ENCODE data around the gene PGAM2.

DNA sequence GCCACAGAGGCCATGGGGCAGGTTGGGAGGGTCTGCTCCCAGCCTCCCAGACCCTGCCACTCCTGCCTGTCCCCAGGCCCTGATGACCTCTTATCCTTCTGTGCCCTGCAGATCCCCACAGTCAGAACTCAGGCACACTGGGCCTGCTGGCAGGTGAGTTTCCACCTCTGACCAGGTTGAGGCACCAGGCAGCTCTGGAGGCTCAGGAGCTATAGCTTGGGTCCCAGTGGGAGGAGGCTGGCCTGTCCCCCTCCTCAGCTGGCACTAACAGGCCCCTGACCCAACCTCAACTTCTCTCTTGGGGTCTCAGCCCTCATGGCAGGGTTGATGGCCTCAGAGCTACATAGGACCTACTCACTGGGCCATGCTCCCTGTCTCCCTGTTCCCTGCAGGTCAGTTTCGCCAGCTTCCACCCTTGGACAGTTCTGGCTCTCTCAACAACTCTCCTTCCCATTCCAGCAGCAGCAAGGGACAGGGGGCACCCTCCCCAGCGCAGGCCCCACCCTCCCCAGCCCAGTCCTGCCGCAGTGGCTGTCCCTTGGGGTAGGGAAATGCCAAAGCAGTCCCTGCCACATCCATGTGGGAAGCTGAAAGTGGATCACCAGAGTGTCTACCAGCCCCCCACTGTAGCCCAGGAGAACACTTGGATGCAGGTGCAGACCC, 36.1 kb upstream of the PGAM2 start:
- TF ChIP-seq ZNF207 (IDR thresholded peaks at IDR 0.05; ENCODE audit: borderline replicate concordance) (no peak), ZNF772 (CRISPR knock-in tag; IDR thresholded peaks at IDR 0.05) (no peak), GATAD1 (CRISPR knock-in tag; IDR thresholded peaks at IDR 0.05) (no peak; the same call in 1 of the 2 replicates), MEIS2 (CRISPR knock-in tag; IDR thresholded peaks at IDR 0.05) (no peak), SMAD3 (CRISPR knock-in tag; IDR thresholded peaks at IDR 0.05) (no peak), KAT7 (CRISPR knock-in tag; IDR thresholded peaks at IDR 0.05; ENCODE audit: borderline replicate concordance) (no peak), TAF1 (CRISPR knock-in tag; IDR thresholded peaks at IDR 0.05) (0 out of 2 replicates have a peak, but pooled peaks have one; percentile 1), EZH2 (conservative IDR thresholded peaks at IDR 0.05; ENCODE audit: low read depth, low read length) (no peak), MYC (CRISPR knock-in tag; IDR thresholded peaks at IDR 0.05; ENCODE audit: borderline replicate concordance) (no peak), FOXM1 (CRISPR knock-in tag; IDR thresholded peaks at IDR 0.05) (no peak), POLR2A (IDR thresholded peaks at IDR 0.05; ENCODE audit: insufficient read depth in 1 of 2, low read depth in 2 of 2, low read length in 2 of 2) (no peak)
- TF ChIP-seq, protein P1, sequence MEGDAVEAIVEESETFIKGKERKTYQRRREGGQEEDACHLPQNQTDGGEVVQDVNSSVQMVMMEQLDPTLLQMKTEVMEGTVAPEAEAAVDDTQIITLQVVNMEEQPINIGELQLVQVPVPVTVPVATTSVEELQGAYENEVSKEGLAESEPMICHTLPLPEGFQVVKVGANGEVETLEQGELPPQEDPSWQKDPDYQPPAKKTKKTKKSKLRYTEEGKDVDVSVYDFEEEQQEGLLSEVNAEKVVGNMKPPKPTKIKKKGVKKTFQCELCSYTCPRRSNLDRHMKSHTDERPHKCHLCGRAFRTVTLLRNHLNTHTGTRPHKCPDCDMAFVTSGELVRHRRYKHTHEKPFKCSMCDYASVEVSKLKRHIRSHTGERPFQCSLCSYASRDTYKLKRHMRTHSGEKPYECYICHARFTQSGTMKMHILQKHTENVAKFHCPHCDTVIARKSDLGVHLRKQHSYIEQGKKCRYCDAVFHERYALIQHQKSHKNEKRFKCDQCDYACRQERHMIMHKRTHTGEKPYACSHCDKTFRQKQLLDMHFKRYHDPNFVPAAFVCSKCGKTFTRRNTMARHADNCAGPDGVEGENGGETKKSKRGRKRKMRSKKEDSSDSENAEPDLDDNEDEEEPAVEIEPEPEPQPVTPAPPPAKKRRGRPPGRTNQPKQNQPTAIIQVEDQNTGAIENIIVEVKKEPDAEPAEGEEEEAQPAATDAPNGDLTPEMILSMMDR (CRISPR knock-in tag; IDR thresholded peaks at IDR 0.05) = 0 out of 2 replicates have a peak, but pooled peaks have one; percentile 4
- TF ChIP-seq, protein P2, sequence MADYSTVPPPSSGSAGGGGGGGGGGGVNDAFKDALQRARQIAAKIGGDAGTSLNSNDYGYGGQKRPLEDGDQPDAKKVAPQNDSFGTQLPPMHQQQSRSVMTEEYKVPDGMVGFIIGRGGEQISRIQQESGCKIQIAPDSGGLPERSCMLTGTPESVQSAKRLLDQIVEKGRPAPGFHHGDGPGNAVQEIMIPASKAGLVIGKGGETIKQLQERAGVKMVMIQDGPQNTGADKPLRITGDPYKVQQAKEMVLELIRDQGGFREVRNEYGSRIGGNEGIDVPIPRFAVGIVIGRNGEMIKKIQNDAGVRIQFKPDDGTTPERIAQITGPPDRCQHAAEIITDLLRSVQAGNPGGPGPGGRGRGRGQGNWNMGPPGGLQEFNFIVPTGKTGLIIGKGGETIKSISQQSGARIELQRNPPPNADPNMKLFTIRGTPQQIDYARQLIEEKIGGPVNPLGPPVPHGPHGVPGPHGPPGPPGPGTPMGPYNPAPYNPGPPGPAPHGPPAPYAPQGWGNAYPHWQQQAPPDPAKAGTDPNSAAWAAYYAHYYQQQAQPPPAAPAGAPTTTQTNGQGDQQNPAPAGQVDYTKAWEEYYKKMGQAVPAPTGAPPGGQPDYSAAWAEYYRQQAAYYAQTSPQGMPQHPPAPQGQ (CRISPR knock-in tag; IDR thresholded peaks at IDR 0.05; ENCODE audit: borderline replicate concordance) = no peak

Measured in HepG2 (cell line).